ENCODE data around the gene DNAJC25.

DNA sequence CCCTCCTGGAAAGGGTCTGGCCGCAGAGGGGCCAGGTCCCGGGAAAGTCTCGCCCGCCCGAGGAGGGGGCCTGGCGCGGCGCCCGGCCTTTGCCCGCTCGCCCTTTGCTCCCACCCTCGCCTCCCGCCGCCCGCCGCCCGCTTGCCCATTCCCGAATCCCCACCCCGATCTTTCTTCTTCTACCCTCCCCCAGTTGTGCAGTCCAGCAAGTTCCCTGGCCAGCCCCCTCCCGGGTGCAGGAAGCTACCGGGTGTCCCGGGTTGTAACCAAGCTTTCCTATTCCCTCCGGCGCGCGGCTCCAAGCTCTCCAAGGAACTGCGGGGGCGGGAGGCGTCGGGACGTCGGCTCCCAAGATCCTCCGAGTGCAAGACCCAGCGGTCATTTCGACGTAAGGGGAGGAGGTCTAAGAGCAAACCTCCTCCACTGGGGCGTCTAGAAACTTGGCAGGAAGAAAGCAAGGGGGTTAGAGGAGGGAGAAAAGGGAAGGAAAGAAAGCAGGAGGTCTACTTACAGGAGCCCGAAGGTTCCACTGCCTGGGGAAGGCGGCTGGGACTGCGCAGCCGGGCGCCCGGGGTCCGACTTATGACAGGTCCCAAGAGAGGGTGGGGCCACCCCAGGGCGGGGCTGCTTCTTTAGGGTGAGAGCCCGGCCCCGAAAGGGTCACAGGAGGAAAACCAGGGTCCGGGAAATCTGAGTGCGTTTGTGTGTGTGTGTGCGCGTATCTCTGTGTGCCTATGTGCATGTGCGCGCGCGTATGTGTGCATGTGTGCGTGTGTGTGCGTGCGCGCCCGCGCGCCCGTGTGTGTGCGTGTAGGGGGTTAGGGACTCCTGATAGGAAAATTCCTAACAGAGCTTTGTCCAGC, 31.8 kb upstream of the DNAJC25 start, which contains the start of gene PTGR1:
- TF ChIP-seq EZH2phosphoT487 (IDR thresholded peaks at IDR 0.05; ENCODE audit: low read depth) = no peak
- TF ChIP-seq, protein P1, sequence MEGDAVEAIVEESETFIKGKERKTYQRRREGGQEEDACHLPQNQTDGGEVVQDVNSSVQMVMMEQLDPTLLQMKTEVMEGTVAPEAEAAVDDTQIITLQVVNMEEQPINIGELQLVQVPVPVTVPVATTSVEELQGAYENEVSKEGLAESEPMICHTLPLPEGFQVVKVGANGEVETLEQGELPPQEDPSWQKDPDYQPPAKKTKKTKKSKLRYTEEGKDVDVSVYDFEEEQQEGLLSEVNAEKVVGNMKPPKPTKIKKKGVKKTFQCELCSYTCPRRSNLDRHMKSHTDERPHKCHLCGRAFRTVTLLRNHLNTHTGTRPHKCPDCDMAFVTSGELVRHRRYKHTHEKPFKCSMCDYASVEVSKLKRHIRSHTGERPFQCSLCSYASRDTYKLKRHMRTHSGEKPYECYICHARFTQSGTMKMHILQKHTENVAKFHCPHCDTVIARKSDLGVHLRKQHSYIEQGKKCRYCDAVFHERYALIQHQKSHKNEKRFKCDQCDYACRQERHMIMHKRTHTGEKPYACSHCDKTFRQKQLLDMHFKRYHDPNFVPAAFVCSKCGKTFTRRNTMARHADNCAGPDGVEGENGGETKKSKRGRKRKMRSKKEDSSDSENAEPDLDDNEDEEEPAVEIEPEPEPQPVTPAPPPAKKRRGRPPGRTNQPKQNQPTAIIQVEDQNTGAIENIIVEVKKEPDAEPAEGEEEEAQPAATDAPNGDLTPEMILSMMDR (IDR thresholded peaks at IDR 0.05; ENCODE audit: low read depth, low read length) = no peak
